Lower lobe of right lung (tissue), 2 donors: ENCODE data around the gene SUV39H1. TPM values are rescaled to one million over a fixed set of nuclear protein-coding genes. Genes with fewer than 3 reads are reported as not detected.
"Not testable (repeated sequence)": the region's sequence is repeated elsewhere in the genome, so short reads cannot be mapped to it uniquely, and the experiment has no call there.

ENCODE experiments used
- ATAC-seq, 2 donors: fragments of 200-7000 bp; cut with Tn5 transposase; one replicate each; pipeline ENCODE4 v1.9.1; 2020 to 2022; ENCODE audit warnings: mild to moderate bottlenecking in 2 of 2, moderate library complexity in 2 of 2
- DNase-seq: peaks from one replicate; pipeline ENCODE4 v3.0.0-alpha.2; 2020
- H3K27ac ChIP-seq: fragments of 200-600 bp; one replicate; pipeline ENCODE4 v1.8.0; 2022
- H3K27me3 ChIP-seq: fragments of 200-600 bp; one replicate; pipeline ENCODE4 v1.8.0; 2022; ENCODE audit warnings: low read depth
- H3K36me3 ChIP-seq: fragments of 200-600 bp; one replicate; pipeline ENCODE4 v1.8.0; 2022; ENCODE audit warnings: mild to moderate bottlenecking
- H3K4me1 ChIP-seq: fragments of 200-600 bp; one replicate; pipeline ENCODE4 v1.8.0; 2022
- H3K4me3 ChIP-seq: fragments of 200-600 bp; one replicate; pipeline ENCODE4 v1.8.0; 2022; ENCODE audit warnings: mild to moderate bottlenecking
- H3K9me3 ChIP-seq: fragments of 200-600 bp; one replicate; pipeline ENCODE4 v1.8.0; 2022
- CTCF ChIP-seq: fragments of 200-600 bp; IDR thresholded peaks from one replicate; pipeline ENCODE4 v1.8.0; 2022; ENCODE audit warnings: antibody characterized with exemption, mild to moderate bottlenecking
- intact Hi-C: fragments of 100-400 bp; cut with DNase I; formaldehyde crosslinking; loops from one replicate; pipeline ENCODE4 v1.11.0; 2022
- total RNA-seq: library from RNA; stranded (reverse); fragmentation: NEBNext Ultra II Directional; extraction: Animal tissue kit (Norgen Biotek cat#: 25700); gene quantifications from one replicate; pipeline ENCODE4 v1.2.1, GENCODE V29; 2021
- donor health status: DM: no; HTN: yes; CAD: no; lungs with severe emphysema.

SUV39H1 gene
- total RNA-seq, 1 donor from 2014 or later, result 3.5 TPM

- no peaks in the 10 kb centered on the region for H3K9me3 ChIP-seq
- H3K36me3 ChIP-seq, result no peaks in the 10 kb centered on the region
- no peak for ATAC-seq
- H3K27ac ChIP-seq, result no peak overlapping the region
- H3K4me1 ChIP-seq, result no peaks in the 10 kb centered on the region
- intact Hi-C loops, result no loop called here
- H3K4me3 ChIP-seq, result no peak overlapping the region
- TF ChIP-seq CTCF, result no peak
- no peak for DNase-seq
- H3K27me3 ChIP-seq, result no peaks in the 10 kb centered on the region
Observed at GRCh38 chrX:48664156-48664555, 32.4 kb upstream of the SUV39H1 start.

GRCh38 chrX:48665991-48666390, 30.5 kb upstream of the SUV39H1 start:
- H3K36me3 ChIP-seq, result no peaks in the 10 kb centered on the region
- ATAC-seq, result no peak
- H3K4me1 ChIP-seq, result no peaks in the 10 kb centered on the region
- TF ChIP-seq CTCF, result no peak
- no peaks in the 10 kb centered on the region for H3K27me3 ChIP-seq
- intact Hi-C loops, result no loop called here
- no peak overlapping the region for H3K4me3 ChIP-seq
- no peaks in the 10 kb centered on the region for H3K9me3 ChIP-seq
- H3K27ac ChIP-seq, result no peak overlapping the region
- no peak for DNase-seq

- Histone ChIP-seq H3K27me3 (no peaks in the 10 kb centered on the region), H3K4me3 (no peak overlapping the region), H3K36me3 (no peaks in the 10 kb centered on the region), H3K27ac (no peak overlapping the region), H3K9me3 (no peaks in the 10 kb centered on the region), H3K4me1 (no peaks in the 10 kb centered on the region)
- DNase-seq, result no peak
- intact Hi-C loops, result no loop called here
- TF ChIP-seq CTCF, result no peak
- no peak for ATAC-seq
Observed at GRCh38 chrX:48666649-48667048, 29.9 kb upstream of the SUV39H1 start.

GRCh38 chrX:48667509-48667908, 29.0 kb upstream of the SUV39H1 start:
- Histone ChIP-seq H3K4me3 (no peak overlapping the region), H3K4me1 (no peaks in the 10 kb centered on the region), H3K27ac (no peak overlapping the region), H3K9me3 (no peaks in the 10 kb centered on the region), H3K36me3 (no peaks in the 10 kb centered on the region), H3K27me3 (no peaks in the 10 kb centered on the region)
- ATAC-seq, result peak in 1 of 2 donors; percentile 21
- no peak for DNase-seq
- intact Hi-C loops, result no loop called here
- no peak for TF ChIP-seq CTCF

GRCh38 chrX:48668187-48668586, 28.3 kb upstream of the SUV39H1 start:
- H3K9me3 ChIP-seq, intact Hi-C loops, H3K36me3 ChIP-seq, ATAC-seq, H3K4me3 ChIP-seq, H3K27ac ChIP-seq, H3K4me1 ChIP-seq, H3K27me3 ChIP-seq, DNase-seq: not testable (repeated sequence)

- ATAC-seq (peak; percentile 99 to 100), DNase-seq (peak; percentile 90)
- no peak for TF ChIP-seq CTCF
- Histone ChIP-seq H3K4me3 (peak overlapping the region; percentile 71), H3K27ac (peak overlapping the region; percentile 84), H3K9me3 (no peaks in the 10 kb centered on the region), H3K4me1 (no peaks in the 10 kb centered on the region), H3K27me3 (no peaks in the 10 kb centered on the region), H3K36me3 (no peaks in the 10 kb centered on the region)
- intact Hi-C loops, result no loop called here
Observed at GRCh38 chrX:48676106-48676892, 20.2 kb upstream of the SUV39H1 start.
